ENCODE measurements around the gene FRMD1.

Gene FRMD1

DNA sequence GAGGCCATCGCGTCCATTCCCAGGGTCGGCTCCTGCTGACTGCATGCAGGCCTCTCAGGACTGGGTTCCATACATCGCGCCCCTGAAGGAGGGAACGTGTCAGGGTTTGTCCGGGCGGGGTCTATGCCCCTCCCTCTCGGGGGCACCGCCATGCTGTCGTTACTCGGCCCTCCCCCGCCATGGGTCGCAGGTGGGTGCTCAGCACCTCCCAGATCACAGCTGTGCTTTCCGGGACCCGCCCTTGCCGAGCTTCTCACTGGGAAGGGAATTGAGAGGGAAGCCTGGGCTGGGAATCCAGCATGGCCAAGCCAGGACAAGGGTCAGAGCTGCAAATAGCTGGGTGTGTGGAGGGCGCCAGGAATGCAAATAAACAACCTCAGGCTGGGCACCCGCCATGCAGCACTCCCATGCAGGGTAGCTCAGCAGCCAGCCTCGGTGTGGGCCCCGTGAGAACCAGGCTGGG, at the start of gene FRMD1:
Gene FRMD1, minus strand, starts transcription at position 270 of the 463 bp plus-strand sequence. Its CDS starts 118 bp downstream, at position 152.
- DNase-seq (ENCODE audit: low read depth, low spot score): no peak

GRCh38 chr6:168128006-168128630, 49.1 kb upstream of the FRMD1 start:
- DNase-seq (ENCODE audit: low read depth, low spot score): no peak

DNA sequence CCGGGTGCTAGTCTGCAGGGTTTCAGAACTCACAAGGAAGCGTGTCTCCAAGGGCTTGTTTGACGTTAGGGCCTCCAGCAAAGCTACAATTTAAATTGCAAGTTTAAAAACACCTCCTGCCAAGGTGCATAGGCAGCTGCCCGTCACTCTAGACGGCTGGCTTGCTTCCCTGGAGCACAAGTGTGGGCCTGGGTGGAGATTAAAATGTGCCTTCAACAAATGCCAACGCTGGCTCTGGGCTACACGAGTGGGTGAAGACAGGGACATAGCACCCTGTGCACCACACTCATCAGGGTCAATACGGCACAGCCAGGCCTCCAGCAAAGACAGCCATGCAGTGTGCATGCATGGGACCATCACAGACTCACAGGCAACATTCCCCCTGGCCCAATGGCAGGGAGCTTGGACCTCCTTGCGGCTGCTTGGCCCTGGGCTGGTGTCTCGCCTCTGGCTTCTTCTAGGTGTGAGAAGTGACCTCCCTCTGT, 48.4 kb upstream of the FRMD1 start:
- no peak for DNase-seq (ENCODE audit: low read depth, low spot score)

DNA sequence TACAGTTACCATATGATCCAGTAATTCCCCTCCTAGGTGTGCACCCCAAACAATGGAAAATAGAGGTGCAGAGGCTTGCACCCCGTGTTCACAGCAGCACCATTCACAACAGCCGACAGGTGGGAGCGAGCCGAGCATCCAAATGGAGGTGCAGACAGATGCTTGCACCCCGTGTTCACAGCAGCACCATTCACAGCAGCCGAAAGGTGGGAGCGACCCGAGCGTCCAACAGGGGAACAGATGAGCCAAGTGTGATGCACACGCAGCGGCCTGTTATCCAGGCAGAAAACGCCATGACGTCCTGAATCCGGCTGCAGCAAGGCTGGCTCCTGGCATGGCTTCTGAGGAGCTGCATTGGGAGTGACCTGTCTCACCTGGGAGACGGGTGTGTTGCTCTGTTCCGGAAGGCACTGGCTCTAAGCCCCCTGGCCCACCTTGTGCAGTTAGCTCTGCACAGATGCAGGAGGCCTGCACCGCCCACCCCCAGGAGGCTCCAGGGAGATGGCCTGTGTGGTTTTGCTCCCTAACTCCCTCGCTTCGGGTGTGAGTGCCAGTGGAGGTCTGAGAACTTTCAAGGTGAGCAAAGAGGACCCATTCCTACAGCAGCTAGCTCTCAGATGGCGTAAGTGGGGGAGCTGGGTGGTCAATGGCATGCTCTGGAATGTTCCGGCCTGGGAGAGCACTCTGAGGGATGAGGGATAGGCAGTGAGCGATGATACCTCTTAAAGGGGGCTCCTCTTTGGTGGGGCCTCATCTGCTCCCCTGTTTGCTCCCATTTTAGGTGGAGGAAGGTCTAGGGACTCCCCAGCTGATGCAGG, 47.8 kb upstream of the FRMD1 start:
- no peak for DNase-seq (ENCODE audit: low read depth, low spot score)

GRCh38 chr6:168125429-168126001, 46.5 kb upstream of the FRMD1 start:
- DNase-seq (ENCODE audit: low read depth, low spot score): no peak

GRCh38 chr6:168124921-168125320, 45.9 kb upstream of the FRMD1 start:
- no peak for DNase-seq (ENCODE audit: low read depth, low spot score)

DNA sequence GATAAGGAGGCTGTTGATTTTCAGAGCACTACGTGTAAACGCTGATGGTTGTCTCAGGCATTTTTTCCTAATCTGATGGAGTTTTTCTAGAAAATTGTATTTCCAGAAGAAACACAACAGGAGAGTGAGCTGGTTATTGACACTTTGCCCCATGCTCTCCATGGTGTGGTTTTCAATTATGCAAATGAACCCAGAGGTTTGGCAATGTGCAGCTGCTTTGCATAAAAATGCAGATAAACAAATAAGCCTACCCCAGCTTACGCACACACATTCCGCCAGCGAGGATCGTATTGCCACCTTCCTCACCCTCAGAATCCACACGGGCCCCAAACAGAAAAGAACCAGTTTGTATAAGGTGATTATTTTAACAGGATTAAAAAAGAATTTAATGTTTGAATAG, 45.1 kb upstream of the FRMD1 start:
- DNase-seq (ENCODE audit: low read depth, low spot score): no peak

DNA sequence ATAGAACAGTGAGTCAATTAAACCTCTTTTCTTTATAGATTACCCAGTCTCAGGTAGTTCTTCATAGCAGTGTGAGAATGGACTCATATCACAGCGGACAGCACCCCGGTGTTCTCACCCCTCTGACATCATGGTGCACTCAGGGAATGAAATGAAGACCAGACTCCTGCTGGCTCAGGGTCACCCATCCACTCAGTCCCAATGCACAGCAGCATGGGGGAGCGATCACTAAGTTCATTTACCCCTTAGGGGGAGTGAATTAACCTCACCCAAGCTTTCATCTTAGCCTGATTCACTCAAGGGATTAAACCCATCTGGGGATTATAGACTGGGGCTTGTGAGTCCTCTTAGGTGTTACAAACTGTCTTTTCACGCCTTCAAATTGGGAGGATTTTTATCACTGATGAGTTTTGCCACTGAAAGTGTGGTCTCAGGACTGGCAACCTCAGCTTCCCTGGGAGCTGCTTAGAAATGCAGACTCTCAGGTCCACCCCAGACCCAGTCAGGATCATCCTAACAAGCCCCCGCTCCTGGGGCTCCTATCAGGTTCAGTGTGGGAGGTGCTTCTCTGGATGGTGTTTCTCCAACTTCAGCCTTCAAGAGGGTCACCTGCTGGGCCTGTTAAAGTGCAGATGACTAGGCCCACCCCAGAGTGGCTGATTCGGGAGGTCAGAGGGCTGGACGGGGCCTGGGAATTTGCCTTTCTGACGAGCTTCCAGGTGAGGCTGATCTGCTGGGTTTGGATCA, 44.3 kb upstream of the FRMD1 start:
- no peak for DNase-seq (ENCODE audit: low read depth, low spot score)

DNA sequence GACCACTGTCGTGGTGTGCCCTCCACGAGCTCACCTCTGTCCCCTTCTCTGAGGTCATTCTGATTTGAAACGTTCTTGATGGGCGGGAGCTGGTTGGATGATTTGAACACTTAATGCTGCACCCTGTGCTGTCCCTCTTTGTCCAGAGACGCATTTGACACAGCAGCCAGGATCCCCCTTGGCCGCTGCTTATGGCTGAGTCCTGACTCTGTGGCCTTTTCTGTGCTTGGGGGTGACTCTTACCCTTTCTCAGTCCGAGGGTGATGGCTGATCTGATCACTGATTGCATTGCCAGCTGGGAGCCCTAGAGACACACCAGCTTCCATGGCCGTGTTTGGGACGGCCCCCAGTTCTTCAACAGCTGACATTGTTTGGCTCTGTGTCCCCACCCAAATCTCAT, 43.5 kb upstream of the FRMD1 start:
- no peak for DNase-seq (ENCODE audit: low read depth, low spot score)

GRCh38 chr6:168122011-168122410, 43.0 kb upstream of the FRMD1 start:
- no peak for DNase-seq (ENCODE audit: low read depth, low spot score)

DNA sequence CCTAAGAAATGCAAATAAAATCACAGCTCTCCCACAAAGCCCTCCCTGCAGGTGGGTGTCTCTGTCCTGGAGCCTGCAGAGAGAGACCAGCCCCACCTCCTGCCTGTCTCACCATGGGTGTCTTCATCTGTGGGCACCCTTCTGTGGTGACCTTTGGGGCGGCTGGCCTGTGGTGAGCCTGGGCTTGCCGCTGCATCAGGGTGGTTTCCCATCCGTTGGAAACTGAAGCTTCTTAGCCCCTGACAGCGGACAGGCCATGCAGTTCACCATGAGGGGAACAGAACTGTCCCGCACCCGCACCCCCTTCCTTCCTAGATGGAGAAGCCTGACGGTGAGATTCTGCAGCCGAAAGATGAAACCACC, 42.3 kb upstream of the FRMD1 start:
- DNase-seq (ENCODE audit: low read depth, low spot score): no peak

DNA sequence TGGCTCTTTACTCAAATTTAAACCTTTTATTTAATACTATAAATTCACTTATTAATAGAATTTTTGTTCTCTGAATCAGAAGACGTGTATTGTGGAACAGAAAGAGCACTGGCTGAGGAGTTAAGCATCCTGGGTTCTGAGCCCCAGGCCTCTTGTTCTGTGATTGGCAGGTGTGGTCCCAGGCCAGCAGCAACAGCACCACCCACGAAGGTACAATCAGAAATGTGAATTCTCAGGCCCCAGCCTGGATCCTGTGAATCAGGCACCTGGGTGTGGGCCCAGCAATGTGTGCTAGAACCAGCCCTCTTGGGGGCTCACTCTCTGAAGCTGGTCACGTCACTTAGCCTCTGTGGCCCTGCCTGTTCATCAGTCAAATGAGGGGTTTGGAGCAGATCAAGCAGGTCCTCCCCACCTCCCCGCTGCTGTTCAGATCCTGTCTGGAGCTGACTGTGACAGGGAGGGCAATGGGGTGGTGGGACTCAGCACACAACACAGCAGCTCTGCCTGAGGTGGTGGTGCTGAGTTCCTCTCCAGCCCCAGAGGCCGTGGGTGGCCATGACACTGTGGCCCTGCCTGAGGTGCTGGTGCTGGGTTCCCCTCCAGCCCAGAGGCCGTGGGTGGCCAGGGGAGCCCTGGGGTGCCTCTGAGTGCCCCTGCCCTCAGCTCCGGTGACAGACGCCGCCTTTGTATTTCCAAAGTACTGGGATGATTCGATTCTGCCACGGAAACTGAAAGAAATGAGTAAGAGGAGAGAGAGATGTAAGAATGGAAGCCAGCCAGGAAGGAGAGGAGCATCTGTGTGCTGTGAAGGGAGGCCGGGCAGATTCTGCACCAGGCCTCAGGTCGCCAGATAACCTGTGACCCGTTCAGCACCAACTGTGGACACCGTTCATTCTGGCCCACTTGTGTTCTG, 41.6 kb upstream of the FRMD1 start:
- no peak for DNase-seq (ENCODE audit: low read depth, low spot score)

DNA sequence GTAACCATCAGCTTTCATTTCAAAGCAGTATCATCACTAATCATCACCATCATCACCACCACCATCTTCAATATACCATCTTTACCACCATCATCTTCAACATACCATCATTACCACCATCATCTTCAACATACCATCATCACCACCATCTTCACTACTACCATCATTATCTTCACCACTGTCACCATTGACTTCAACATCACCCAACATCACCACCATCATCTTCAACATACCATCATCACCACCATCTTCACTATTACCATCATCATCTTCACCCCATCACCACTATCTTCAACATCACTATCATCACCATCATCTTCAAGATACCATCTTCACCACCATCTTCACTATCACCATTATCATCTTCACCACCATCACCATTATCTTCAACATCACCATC, 40.5 kb upstream of the FRMD1 start:
- no peak for DNase-seq (ENCODE audit: low read depth, low spot score)

GRCh38 chr6:168118935-168119334, 39.9 kb upstream of the FRMD1 start:
- DNase-seq (ENCODE audit: low read depth, low spot score): no peak

DNA sequence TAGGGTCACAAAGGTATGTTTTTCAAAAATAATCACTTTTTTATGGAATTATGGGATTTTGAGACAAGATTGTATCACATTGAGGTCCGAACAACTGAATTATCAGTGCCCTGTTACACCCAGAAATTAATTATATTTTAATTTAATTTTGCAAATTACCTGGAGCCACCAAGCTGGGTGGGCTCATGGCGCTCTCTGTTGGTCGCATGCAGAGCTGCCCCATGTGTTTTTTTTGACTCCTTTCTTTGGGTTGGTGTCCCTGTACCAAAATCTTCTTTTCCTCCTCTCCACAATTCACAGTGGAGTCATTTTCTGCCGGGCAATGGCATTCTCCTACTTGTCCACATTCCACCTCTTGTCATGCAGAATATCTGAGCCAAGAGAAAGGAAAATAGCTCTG, 38.9 kb upstream of the FRMD1 start:
- DNase-seq (ENCODE audit: low read depth, low spot score): no peak

- no peak for DNase-seq (ENCODE audit: low read depth, low spot score)
These were observed 38.2 kb upstream of the FRMD1 start for GRCh38 chr6:168116975-168117899.

DNA sequence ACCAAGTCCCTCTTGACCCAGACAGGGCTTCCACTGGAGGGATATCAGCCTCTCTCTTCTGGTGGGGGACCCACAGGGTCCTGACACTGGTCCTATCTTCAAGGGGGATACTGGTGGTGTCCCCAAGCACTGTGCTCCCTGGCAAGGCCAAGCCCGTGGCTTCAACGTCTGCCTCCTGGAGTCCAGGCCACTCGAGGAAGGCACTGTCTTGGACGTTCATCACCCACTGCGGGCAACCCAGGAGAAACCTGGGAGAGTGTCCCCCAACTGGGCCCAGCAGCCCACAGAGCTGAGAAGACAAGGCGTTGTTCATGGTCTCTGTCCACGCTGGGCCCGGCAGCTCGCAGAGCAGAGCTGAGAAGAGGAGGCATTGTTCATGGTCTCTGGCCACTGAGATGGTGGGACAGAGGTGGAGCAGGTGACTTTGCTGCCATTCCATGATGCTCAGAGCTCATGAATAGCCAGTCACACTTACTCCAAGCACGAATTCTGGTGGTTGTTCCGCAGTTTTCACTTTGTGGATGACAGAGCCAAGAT, 37.5 kb upstream of the FRMD1 start:
- no peak for DNase-seq (ENCODE audit: low read depth, low spot score)

DNA sequence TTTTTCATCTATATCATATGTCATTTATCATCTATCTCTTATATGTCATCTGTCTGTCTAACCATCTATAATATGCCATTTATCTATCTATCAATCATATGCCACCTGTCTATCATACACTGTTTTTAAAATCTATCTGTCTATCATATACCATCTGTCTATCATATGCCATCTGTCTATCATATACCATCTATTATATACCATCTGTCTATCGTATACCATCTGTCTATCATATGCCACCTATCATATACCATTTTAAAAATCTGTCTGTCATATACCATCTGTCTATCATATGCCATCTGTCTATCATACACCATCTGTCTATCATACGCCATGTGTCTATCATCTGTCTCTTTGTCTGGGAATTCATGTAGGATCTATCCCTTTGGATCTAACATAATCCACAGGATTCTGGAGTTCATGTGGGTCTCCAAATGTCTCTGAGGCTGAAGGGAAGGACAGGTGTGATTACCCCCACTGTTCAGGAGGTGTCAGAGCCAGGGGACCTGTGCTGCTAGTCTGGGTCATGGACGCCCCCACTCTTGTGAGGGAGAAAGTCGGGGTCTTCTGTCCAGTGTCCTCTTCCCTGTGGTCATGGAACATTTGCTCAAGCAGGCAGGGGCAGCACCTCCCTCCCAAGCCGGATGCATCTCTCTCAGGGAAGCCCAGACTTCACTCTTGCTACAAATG, 36.9 kb upstream of the FRMD1 start:
- DNase-seq (ENCODE audit: low read depth, low spot score): no peak

DNA sequence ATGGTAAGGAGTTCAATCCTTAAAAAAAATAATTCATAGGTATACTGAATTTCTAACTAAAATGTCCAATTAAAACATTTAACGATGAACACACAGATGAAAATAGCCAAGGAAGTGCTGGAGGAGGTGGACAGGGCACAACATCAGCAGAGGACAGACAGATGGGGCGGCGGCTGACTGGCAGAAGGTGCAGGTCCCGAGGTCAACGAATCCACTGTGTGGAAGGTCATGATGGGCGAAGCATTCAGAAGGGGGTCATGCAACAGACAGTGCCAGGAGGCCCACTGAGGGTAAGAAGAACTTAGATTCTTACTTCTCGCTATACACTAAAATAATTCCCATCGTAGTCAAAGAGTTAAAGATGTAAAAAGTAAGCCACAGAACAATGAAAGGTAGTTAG, 34.2 kb upstream of the FRMD1 start:
- DNase-seq (ENCODE audit: low read depth, low spot score): no peak

All from brain pericyte (primary cell).